ENCODE data around the gene TMEM175. TPM values are rescaled to one million over a fixed set of nuclear protein-coding genes. Genes with fewer than 3 reads are reported as not detected.
"Not testable (repeated sequence)": the region's sequence is repeated elsewhere in the genome, so short reads cannot be mapped to it uniquely, and the experiment has no call there.

Gene TMEM175
- total and polyA plus RNA-seq, 9 donors: 10.6 to 28.4 (median 21.2) TPM

DNA sequence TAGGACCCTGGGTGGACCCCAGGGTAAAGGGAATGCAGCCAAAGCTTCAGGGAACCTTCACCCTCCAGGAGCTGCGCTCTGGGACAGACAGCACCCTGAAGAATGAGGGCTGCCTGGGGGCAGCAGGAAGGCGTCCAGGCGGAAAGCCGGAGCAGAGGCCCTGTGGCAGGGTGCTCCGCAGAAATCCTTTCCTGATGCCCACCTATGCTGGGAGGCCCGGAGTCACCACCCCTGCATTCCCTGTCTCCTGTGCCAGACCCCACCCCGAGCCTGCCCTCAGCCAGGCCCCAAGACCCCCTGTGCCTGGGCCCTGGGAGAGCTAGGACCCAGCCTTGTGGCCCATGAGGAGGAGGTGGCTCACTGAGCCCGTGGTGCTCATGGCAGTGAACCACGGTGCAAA lies 42.4 kb downstream of the TMEM175 start:
- H3K4me3 ChIP-seq: no peak overlapping the region
- no peak for TF ChIP-seq EP300 (IDR thresholded peaks at IDR 0.05)
- TF ChIP-seq, protein P1, sequence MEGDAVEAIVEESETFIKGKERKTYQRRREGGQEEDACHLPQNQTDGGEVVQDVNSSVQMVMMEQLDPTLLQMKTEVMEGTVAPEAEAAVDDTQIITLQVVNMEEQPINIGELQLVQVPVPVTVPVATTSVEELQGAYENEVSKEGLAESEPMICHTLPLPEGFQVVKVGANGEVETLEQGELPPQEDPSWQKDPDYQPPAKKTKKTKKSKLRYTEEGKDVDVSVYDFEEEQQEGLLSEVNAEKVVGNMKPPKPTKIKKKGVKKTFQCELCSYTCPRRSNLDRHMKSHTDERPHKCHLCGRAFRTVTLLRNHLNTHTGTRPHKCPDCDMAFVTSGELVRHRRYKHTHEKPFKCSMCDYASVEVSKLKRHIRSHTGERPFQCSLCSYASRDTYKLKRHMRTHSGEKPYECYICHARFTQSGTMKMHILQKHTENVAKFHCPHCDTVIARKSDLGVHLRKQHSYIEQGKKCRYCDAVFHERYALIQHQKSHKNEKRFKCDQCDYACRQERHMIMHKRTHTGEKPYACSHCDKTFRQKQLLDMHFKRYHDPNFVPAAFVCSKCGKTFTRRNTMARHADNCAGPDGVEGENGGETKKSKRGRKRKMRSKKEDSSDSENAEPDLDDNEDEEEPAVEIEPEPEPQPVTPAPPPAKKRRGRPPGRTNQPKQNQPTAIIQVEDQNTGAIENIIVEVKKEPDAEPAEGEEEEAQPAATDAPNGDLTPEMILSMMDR (IDR thresholded peaks at IDR 0.05): no peak
- no peak for TF ChIP-seq POLR2A (IDR thresholded peaks at IDR 0.05)
- no peaks in the 10 kb centered on the region for H3K9me3 ChIP-seq
- intact Hi-C loops (cut with DNase I): no loop called here
- WGBS, 3 donors: 89 to 93% (median 91%) methylated on average over 9 of the region's 9 CpGs
- no peak overlapping the region for H3K27ac ChIP-seq
- DNase-seq: no peak
- H3K4me1 ChIP-seq (ENCODE audit: insufficient read depth): peaks cover 8% of the 10 kb centered on the region
- H3K27me3 ChIP-seq: no peaks in the 10 kb centered on the region
- H3K36me3 ChIP-seq: no peaks in the 10 kb centered on the region

DNA sequence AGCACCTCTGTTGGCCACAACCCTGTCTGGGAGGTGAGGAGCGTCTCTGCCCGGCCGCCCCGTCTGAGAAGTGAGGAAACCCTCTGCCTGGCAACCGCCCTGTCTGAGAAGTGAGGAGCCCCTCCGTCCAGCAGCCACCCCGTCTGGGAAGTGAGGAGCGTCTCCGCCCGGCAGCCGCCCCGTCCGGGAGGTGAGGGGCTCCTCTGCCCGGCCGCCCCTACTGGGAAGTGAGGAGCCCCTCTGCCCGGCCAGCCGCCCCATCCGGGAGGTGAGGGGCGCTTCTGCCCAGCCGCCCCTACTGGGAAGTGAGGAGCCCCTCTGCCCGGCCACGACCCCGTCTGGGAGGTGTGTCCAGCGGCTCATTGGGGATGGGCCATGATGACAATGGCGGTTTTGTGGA lies 43.8 kb downstream of the TMEM175 start:
- DNase-seq; intact Hi-C loops (cut with DNase I): not testable (repeated sequence)
- WGBS, 3 donors: 95 to 100% (median 100%) methylated on average over 5 to 20 of the region's 25 CpGs

DNA sequence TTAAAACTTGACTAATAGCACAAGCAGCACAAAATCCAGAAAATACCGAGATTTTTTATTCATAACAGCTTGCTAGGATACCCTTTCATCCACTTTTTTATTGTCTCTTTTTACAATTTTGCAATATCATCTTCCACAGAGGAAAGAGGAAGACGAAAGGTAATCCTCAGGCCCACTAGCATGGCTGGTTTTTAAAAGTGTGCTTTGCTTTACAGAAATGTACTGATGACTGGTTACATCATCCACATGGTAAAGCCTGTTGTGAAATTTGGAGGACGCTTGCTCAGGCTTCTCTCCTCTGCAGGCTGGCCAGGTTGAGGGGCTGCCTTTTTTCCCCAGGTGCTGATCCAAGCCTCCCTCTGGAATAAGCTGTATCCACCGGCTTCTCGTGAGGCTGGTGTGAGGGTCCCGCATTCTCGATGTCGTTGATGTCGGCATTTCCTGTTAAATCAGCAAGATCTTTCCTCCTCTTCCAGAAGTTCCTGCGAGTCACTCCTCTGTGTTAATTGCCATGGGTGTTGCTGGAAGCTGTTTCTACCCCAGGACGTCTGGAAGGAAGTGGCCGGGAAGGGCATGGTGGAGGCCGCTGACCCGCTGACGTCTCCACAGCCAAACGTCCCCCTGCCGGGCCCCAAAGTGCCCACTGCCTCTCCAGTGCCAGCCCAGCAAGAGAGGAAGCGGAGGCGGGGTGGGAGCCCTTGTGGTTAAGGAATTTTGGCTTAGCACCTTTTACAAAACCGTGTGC lies 46.9 kb downstream of the TMEM175 start:
- no peak for DNase-seq
- TF ChIP-seq POLR2A (IDR thresholded peaks at IDR 0.05) (no peak), EP300 (IDR thresholded peaks at IDR 0.05) (no peak)
- TF ChIP-seq, protein P1 (IDR thresholded peaks at IDR 0.05): no peak
- Histone ChIP-seq H3K36me3 (no peaks in the 10 kb centered on the region), H3K4me3 (no peak overlapping the region), H3K27me3 (no peaks in the 10 kb centered on the region), H3K27ac (no peak overlapping the region), H3K4me1 (ENCODE audit: insufficient read depth) (no peaks in the 10 kb centered on the region), H3K9me3 (no peaks in the 10 kb centered on the region)
- WGBS, 3 donors: 57 to 60% (median 58%) methylated on average over 20 of the region's 20 CpGs
- intact Hi-C loops (cut with DNase I): no loop called here

More for the DNA sequence above, 43.8 kb downstream of the TMEM175 start:
- not testable (repeated sequence) for H3K27me3 ChIP-seq; H3K36me3 ChIP-seq; H3K4me1 ChIP-seq (ENCODE audit: insufficient read depth); H3K9me3 ChIP-seq; H3K4me3 ChIP-seq; H3K27ac ChIP-seq

DNA sequence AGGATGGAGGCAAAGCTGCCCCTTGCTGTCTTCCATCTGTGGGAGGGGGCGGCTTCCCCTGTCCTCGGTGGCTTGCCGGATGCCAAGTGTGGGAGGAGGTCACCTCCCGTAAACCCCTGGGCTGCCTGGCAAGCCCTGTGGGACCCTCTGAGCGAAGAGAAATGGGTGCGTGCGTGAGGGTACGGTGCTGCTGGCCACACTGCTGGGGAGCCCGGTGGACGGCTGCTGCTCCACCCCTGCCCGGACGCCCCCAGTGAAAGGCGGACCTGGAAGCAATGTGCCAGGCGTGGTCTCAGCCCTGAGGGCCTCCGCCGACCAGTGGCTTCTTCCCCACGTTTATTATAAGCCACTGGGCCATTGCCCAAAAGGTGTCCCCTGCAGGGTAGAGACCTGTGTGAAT lies 50.0 kb downstream of the TMEM175 start:
- Histone ChIP-seq H3K27ac (no peak overlapping the region), H3K27me3 (no peaks in the 10 kb centered on the region), H3K4me1 (ENCODE audit: insufficient read depth) (peaks cover 5% of the 10 kb centered on the region), H3K36me3 (no peaks in the 10 kb centered on the region), H3K4me3 (no peak overlapping the region), H3K9me3 (no peaks in the 10 kb centered on the region)
- TF ChIP-seq, protein P1 (IDR thresholded peaks at IDR 0.05): no peak
- TF ChIP-seq EP300 (IDR thresholded peaks at IDR 0.05) (no peak), POLR2A (IDR thresholded peaks at IDR 0.05) (no peak)
- DNase-seq: no peak
- 89 to 90% (median 89%) methylated on average over 17 of the region's 17 CpGs for WGBS, 3 donors
- intact Hi-C loops (cut with DNase I): loop anchor here in 2 of 4 donors (10.0 kb wide), 2 partner anchors 237 to 247 kb away; no protein-coding TSS in a partner anchor

DNA sequence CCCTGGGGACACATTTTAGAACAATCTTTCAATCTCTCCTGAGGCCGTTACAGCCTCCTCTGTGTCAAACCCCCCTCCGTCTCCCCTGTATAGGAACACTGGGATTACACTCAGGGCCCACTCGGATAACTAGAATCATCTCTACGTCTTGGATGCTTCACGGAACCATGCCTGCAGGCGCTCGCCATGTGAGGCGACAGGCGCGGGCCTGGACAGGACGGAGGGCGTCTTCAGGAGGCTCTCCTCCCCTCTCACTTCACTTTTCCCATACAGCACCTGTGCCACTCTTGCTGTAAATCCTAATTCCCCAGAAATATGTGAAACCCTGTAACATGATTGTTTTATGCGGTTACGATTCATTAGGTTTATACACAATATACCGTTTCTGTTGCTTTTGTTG lies 50.6 kb downstream of the TMEM175 start:
- WGBS, 3 donors: 95 to 97% (median 96%) methylated on average over 15 of the region's 15 CpGs
- peaks cover 10% of the 10 kb centered on the region for H3K4me1 ChIP-seq (ENCODE audit: insufficient read depth)
- no peak overlapping the region for H3K4me3 ChIP-seq
- no peak overlapping the region for H3K27ac ChIP-seq
- H3K9me3 ChIP-seq: no peaks in the 10 kb centered on the region
- intact Hi-C loops (cut with DNase I): loop anchor here in 2 of 4 donors (10.0 kb wide), 2 partner anchors 238 to 248 kb away; no protein-coding TSS in a partner anchor
- H3K36me3 ChIP-seq: no peaks in the 10 kb centered on the region
- H3K27me3 ChIP-seq: no peaks in the 10 kb centered on the region
- no peak for DNase-seq
- no peak for TF ChIP-seq POLR2A (IDR thresholded peaks at IDR 0.05)
- TF ChIP-seq, protein P1 (IDR thresholded peaks at IDR 0.05): no peak
- no peak for TF ChIP-seq EP300 (IDR thresholded peaks at IDR 0.05)
